22Rv1 (cell line): ENCODE data around the gene DKC1.

ENCODE experiments used
- ZFX ChIP-seq: fragments of 450-650 bp; IDR thresholded peaks from 2 replicates; pipeline ENCODE4 v1.6.1; 2017; ENCODE audit warnings: antibody characterized with exemption, borderline replicate concordance
- TF ChIP-seq, protein P1 (sequence below): fragments of 450-650 bp; IDR thresholded peaks from 2 replicates; pipeline ENCODE4 v1.5.1; 2017; ENCODE audit warnings: mild to moderate bottlenecking

DNA sequence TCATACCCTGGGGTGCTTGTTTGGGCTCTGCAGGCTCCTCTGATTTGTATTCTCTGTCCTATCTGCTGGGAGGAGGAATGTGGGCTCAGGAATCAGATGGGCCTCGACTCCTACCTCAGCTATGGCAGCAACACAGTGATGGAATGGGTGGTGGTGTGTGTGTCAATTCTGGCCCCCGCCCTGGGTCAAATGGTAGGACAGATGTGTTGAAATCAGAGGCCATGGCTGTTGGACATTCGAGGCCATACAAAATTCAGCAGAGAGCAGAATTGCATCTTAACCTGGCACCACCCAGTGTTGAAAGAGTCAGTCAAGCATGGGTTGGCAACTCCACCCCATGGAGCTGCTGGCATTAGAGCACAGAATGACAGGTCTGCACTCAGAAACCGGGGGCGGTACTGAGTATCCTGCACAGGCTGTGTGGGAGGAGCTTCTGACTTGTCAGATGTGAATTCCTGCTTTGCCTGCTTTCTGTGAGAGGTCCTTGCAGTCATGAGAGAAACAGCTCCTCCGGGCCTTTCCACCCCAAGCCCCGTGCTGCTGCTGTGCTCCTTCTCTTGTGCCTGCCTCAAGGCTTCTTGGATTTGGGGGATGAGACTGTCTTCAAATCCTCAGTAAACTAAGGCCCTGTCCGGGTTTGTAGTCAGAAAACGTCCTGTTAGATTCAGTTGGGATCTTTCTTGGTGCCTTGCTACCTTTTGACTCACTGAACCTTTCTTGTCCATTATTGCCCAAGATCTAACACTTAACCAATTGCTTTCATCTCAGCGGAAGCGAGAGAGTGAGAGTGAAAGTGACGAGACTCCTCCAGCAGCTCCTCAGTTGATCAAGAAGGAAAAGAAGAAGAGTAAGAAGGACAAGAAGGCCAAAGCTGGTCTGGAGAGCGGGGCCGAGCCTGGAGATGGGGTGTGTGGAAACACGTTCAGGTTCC lies 13.0 kb downstream of the DKC1 start:
- TF ChIP-seq, protein P1, sequence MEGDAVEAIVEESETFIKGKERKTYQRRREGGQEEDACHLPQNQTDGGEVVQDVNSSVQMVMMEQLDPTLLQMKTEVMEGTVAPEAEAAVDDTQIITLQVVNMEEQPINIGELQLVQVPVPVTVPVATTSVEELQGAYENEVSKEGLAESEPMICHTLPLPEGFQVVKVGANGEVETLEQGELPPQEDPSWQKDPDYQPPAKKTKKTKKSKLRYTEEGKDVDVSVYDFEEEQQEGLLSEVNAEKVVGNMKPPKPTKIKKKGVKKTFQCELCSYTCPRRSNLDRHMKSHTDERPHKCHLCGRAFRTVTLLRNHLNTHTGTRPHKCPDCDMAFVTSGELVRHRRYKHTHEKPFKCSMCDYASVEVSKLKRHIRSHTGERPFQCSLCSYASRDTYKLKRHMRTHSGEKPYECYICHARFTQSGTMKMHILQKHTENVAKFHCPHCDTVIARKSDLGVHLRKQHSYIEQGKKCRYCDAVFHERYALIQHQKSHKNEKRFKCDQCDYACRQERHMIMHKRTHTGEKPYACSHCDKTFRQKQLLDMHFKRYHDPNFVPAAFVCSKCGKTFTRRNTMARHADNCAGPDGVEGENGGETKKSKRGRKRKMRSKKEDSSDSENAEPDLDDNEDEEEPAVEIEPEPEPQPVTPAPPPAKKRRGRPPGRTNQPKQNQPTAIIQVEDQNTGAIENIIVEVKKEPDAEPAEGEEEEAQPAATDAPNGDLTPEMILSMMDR = no peak
- TF ChIP-seq ZFX = no peak
